OCI-LY1 (cell line): Measurements from ENCODE around the gene RAI14.

ENCODE experiments used
- H2AFZ ChIP-seq: fragments of 200-600 bp; sonication (generic), shearing (Covaris generic); 2 replicates; pipeline ENCODE4 v1.6.0; 2014; ENCODE audit warnings: antibody characterized with exemption, mild to moderate bottlenecking, low read length
- H3F3A ChIP-seq: fragments of 200-600 bp; sonication (generic), shearing (Covaris generic); 2 replicates; pipeline ENCODE4 v1.6.0; 2014; ENCODE audit warnings: mild to moderate bottlenecking, antibody characterized with exemption, low read length, moderate library complexity; ENCODE audit not compliant: insufficient read depth
- H3K27ac ChIP-seq: fragments of 200-600 bp; sonication (generic); 2 replicates; pipeline ENCODE4 v1.5.1; 2014; ENCODE audit warnings: low read length, mixed run types, mild to moderate bottlenecking, low read depth; ENCODE audit not compliant: poor library complexity, severe bottlenecking
- H3K27me3 ChIP-seq: fragments of 200-600 bp; sonication (generic); 2 replicates; pipeline ENCODE4 v1.6.0; 2014; ENCODE audit warnings: antibody characterized with exemption, mild to moderate bottlenecking, low read length, moderate library complexity; ENCODE audit not compliant: insufficient read depth
- H3K36me3 ChIP-seq: fragments of 200-600 bp; sonication (generic); 2 replicates; pipeline ENCODE4 v1.6.1; 2014; ENCODE audit warnings: mild to moderate bottlenecking, antibody characterized with exemption, low read length, moderate library complexity, mixed read lengths; ENCODE audit not compliant: insufficient read depth
- H3K4me1 ChIP-seq: fragments of 200-600 bp; sonication (generic); 2 replicates; pipeline ENCODE4 v1.5.1; 2014; ENCODE audit warnings: mild to moderate bottlenecking, low read length, moderate library complexity; ENCODE audit not compliant: insufficient read depth, severe bottlenecking
- H3K4me2 ChIP-seq: fragments of 200-600 bp; sonication (generic), shearing (Covaris generic); 2 replicates; pipeline ENCODE4 v1.6.1; 2014; ENCODE audit warnings: low read length
- H3K4me3 ChIP-seq: fragments of 200-600 bp; sonication (generic); 2 replicates; pipeline ENCODE4 v1.5.1; 2014; ENCODE audit warnings: low read length, low read depth, mild to moderate bottlenecking, mixed read lengths; ENCODE audit not compliant: poor library complexity, severe bottlenecking
- H3K79me2 ChIP-seq: fragments of 200-600 bp; shearing (Covaris generic); 2 replicates; pipeline ENCODE4 v1.6.1; 2016; ENCODE audit warnings: mixed run types, low read length, mixed read lengths; ENCODE audit not compliant: insufficient read depth
- H3K9ac ChIP-seq: fragments of 200-600 bp; sonication (generic), shearing (Covaris generic); 2 replicates; pipeline ENCODE4 v1.6.1; 2014; ENCODE audit warnings: mild to moderate bottlenecking, low read length, mixed read lengths
- H3K9me2 ChIP-seq: fragments of 200-600 bp; sonication (generic), shearing (Covaris generic); 2 replicates; pipeline ENCODE4 v1.6.1; 2014; ENCODE audit warnings: low read depth, mild to moderate bottlenecking, low read length, mixed read lengths
- H3K9me3 ChIP-seq: fragments of 200-600 bp; shearing (Covaris generic); 2 replicates; pipeline ENCODE4 v1.6.1; 2014; ENCODE audit warnings: low read length, mixed read lengths
- H4K20me1 ChIP-seq: fragments of 200-600 bp; sonication (generic), shearing (Covaris generic); 2 replicates; pipeline ENCODE4 v1.6.0; 2016; ENCODE audit warnings: mild to moderate bottlenecking, low read length; ENCODE audit not compliant: insufficient read depth
- CTCF ChIP-seq: fragments of 200-600 bp; sonication (generic), shearing (Covaris generic); IDR thresholded peaks from 2 replicates; pipeline ENCODE4 v1.5.1; 2017; ENCODE audit warnings: mild to moderate bottlenecking, antibody characterized with exemption, low read length, moderate library complexity, mixed read lengths
- EZH2 ChIP-seq: fragments of 200-600 bp; sonication (generic), shearing (Covaris generic); IDR thresholded peaks from 2 replicates; pipeline ENCODE4 v1.8.0; 2017; ENCODE audit warnings: borderline replicate concordance, mixed run types, mild to moderate bottlenecking, antibody characterized with exemption, low read length, moderate library complexity, mixed read lengths

The RAI14 gene

GRCh38 chr5:34672196-34672595 lies 16.1 kb downstream of the RAI14 start:
- no peaks in the 10 kb centered on the region for H3K36me3 ChIP-seq
- no peaks in the 10 kb centered on the region for H3K9me3 ChIP-seq
- H4K20me1 ChIP-seq: no peaks in the 10 kb centered on the region
- H3K27ac ChIP-seq: no peak overlapping the region
- H3K27me3 ChIP-seq: peaks cover 3% of the 10 kb centered on the region; the same call in 1 of the 2 replicates
- no peaks in the 10 kb centered on the region for H3F3A ChIP-seq
- H3K4me3 ChIP-seq: no peak overlapping the region
- no peak overlapping the region for H3K4me2 ChIP-seq
- H3K9ac ChIP-seq: no peak overlapping the region
- H3K4me1 ChIP-seq: no peaks in the 10 kb centered on the region
- no peak for TF ChIP-seq CTCF
- no peak for TF ChIP-seq EZH2
- H3K79me2 ChIP-seq: no peaks in the 10 kb centered on the region
- no peak overlapping the region for H2AFZ ChIP-seq
- no peaks in the 10 kb centered on the region for H3K9me2 ChIP-seq

GRCh38 chr5:34673463-34674125 lies 17.5 kb downstream of the RAI14 start:
- H3K27ac ChIP-seq: no peak overlapping the region
- no peak overlapping the region for H3K4me2 ChIP-seq
- TF ChIP-seq CTCF (no peak), EZH2 (no peak)
- H3K4me1 ChIP-seq: no peaks in the 10 kb centered on the region
- no peaks in the 10 kb centered on the region for H3K9me2 ChIP-seq
- no peaks in the 10 kb centered on the region for H4K20me1 ChIP-seq
- no peak overlapping the region for H3K4me3 ChIP-seq
- H3F3A ChIP-seq: no peaks in the 10 kb centered on the region
- no peak overlapping the region for H2AFZ ChIP-seq
- H3K36me3 ChIP-seq: no peaks in the 10 kb centered on the region
- no peaks in the 10 kb centered on the region for H3K79me2 ChIP-seq
- peaks cover 3% of the 10 kb centered on the region; the same call in 1 of the 2 replicates for H3K27me3 ChIP-seq
- H3K9me3 ChIP-seq: no peaks in the 10 kb centered on the region
- no peak overlapping the region for H3K9ac ChIP-seq

GRCh38 chr5:34674187-34674586 lies 18.1 kb downstream of the RAI14 start:
- H3K4me3 ChIP-seq: no peak overlapping the region
- no peak overlapping the region for H2AFZ ChIP-seq
- H3K9me3 ChIP-seq: no peaks in the 10 kb centered on the region
- no peak overlapping the region for H3K4me2 ChIP-seq
- H3K9ac ChIP-seq: no peak overlapping the region
- no peaks in the 10 kb centered on the region for H4K20me1 ChIP-seq
- H3K4me1 ChIP-seq: no peaks in the 10 kb centered on the region
- no peak overlapping the region for H3K27ac ChIP-seq
- H3K27me3 ChIP-seq: peaks cover 3% of the 10 kb centered on the region; the same call in 1 of the 2 replicates
- H3K79me2 ChIP-seq: no peaks in the 10 kb centered on the region
- no peaks in the 10 kb centered on the region for H3F3A ChIP-seq
- no peak for TF ChIP-seq CTCF
- no peak for TF ChIP-seq EZH2
- H3K9me2 ChIP-seq: no peaks in the 10 kb centered on the region
- no peaks in the 10 kb centered on the region for H3K36me3 ChIP-seq
